Vagina (tissue), 2 donors: ENCODE data around the gene IL17D.

Source experiments
- POLR2A ChIP-seq, 2 donors: fragments of 450-650 bp; IDR thresholded peaks; one replicate each; pipeline ENCODE4 v1.6.1; 2017; ENCODE audit warnings: antibody characterized with exemption in 2 of 2, mild to moderate bottlenecking in 2 of 2, moderate library complexity in 2 of 2
- POLR2AphosphoS5 ChIP-seq, 2 donors: sonication (generic); formaldehyde crosslinking; IDR thresholded peaks; one replicate each; pipeline ENCODE4 v1.9.0; 2017; ENCODE audit warnings: antibody characterized with exemption in 2 of 2, mild to moderate bottlenecking in 2 of 2, low read depth in 1 of 2; ENCODE audit not compliant: insufficient read depth in 1 of 2
- TF ChIP-seq, protein P1 (sequence below), 3 experiments: fragments of 450-650 bp in 2 of 3; fragments of 200-600 bp in 1 of 3; sonication (generic) in 1 of 3; IDR thresholded peaks; one replicate each; pipeline ENCODE4 v1.5.1; 2017 to 2019; ENCODE audit warnings: antibody characterized with exemption in 3 of 3, mild to moderate bottlenecking in 2 of 3, moderate library complexity in 2 of 3

GRCh38 chr13:20713014-20713376 lies 9.5 kb downstream of the IL17D start:
- TF ChIP-seq POLR2A (IDR thresholded peaks at IDR 0.05), result no peak
- TF ChIP-seq POLR2AphosphoS5 (IDR thresholded peaks at IDR 0.05; ENCODE audit: insufficient read depth in 1 of 2, low read depth in 1 of 2), result no peak
- TF ChIP-seq, protein P1, sequence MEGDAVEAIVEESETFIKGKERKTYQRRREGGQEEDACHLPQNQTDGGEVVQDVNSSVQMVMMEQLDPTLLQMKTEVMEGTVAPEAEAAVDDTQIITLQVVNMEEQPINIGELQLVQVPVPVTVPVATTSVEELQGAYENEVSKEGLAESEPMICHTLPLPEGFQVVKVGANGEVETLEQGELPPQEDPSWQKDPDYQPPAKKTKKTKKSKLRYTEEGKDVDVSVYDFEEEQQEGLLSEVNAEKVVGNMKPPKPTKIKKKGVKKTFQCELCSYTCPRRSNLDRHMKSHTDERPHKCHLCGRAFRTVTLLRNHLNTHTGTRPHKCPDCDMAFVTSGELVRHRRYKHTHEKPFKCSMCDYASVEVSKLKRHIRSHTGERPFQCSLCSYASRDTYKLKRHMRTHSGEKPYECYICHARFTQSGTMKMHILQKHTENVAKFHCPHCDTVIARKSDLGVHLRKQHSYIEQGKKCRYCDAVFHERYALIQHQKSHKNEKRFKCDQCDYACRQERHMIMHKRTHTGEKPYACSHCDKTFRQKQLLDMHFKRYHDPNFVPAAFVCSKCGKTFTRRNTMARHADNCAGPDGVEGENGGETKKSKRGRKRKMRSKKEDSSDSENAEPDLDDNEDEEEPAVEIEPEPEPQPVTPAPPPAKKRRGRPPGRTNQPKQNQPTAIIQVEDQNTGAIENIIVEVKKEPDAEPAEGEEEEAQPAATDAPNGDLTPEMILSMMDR (IDR thresholded peaks at IDR 0.05), result no peak
